ENCODE data around the gene ZGPAT. TPM values are rescaled to one million over a fixed set of nuclear protein-coding genes. Genes with fewer than 3 reads are reported as not detected.

Gene ZGPAT
- total RNA-seq, 1 donor from 2014 or later: 34.7 TPM

- no peak for DNase-seq (ENCODE audit: low spot score)
Measured at GRCh38 chr20:63678667-63679465, 29.0 kb upstream of the ZGPAT start.

- no peak for DNase-seq (ENCODE audit: low spot score)
Measured at GRCh38 chr20:63679799-63680305, 28.0 kb upstream of the ZGPAT start.

GRCh38 chr20:63680427-63680826 is 27.4 kb upstream of the ZGPAT start:
- DNase-seq (ENCODE audit: low spot score): no peak

GRCh38 chr20:63680857-63681608 is 26.8 kb upstream of the ZGPAT start:
- no peak for DNase-seq (ENCODE audit: low spot score)

- no peak for DNase-seq (ENCODE audit: low spot score)
Measured at GRCh38 chr20:63681609-63682142, 26.2 kb upstream of the ZGPAT start.

- peak; percentile 74 for DNase-seq (ENCODE audit: low spot score)
Measured at GRCh38 chr20:63682384-63683139, 25.3 kb upstream of the ZGPAT start.

- DNase-seq (ENCODE audit: low spot score): no peak
Measured at GRCh38 chr20:63685269-63686026, 22.4 kb upstream of the ZGPAT start.

- DNase-seq (ENCODE audit: low spot score): no peak
Measured at GRCh38 chr20:63686094-63686491, 21.7 kb upstream of the ZGPAT start.

- DNase-seq (ENCODE audit: low spot score): peak; percentile 73
Measured at GRCh38 chr20:63686492-63687321, 21.1 kb upstream of the ZGPAT start.

GRCh38 chr20:63687419-63688178 is 20.2 kb upstream of the ZGPAT start:
- no peak for DNase-seq (ENCODE audit: low spot score)

- no peak for DNase-seq (ENCODE audit: low spot score)
Measured at GRCh38 chr20:63688228-63689045, 19.4 kb upstream of the ZGPAT start.

GRCh38 chr20:63689046-63690002 is 18.5 kb upstream of the ZGPAT start:
- DNase-seq (ENCODE audit: low spot score): no peak

- DNase-seq (ENCODE audit: low spot score): no peak
Measured at GRCh38 chr20:63690003-63690897, 17.6 kb upstream of the ZGPAT start.

- DNase-seq (ENCODE audit: low spot score): no peak
Measured at GRCh38 chr20:63690898-63691710, 16.7 kb upstream of the ZGPAT start.

GRCh38 chr20:63691711-63692435 is 16.0 kb upstream of the ZGPAT start:
- DNase-seq (ENCODE audit: low spot score): no peak

Measured in mucosa of gallbladder (tissue), 1 donor.